Measurements from ENCODE around the gene TEAD2. TPM values are rescaled to one million over a fixed set of nuclear protein-coding genes. Genes with fewer than 3 reads are reported as not detected.

The TEAD2 gene
- total and polyA plus RNA-seq, 9 of the 15 experiments (the other 6 are each of a cell fraction or from before 2014, with no cell fraction given): 1.6 to 27.0 (median 13.9) TPM

DNA sequence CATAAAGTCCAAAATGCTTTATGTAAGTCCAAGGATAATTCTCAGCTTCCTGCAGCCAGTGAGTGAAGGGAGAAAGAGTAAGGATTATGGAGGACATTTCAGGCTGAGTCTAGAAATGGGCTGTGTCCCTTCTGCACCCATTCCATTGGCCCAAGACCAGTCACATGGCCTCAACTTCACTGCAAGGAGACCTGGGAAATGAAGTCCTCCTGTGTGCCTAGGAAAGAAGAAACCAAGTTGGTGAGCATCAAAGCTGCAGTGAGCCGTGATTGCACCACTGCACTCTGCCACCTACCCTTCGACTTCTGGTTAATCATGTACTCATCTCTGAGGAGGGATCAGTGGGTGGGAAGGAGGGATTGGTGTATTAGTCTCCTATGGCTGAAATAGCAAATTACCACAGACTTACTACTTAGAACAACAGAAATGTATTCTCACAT is 30.6 kb downstream of the TEAD2 start (continued):
- TF ChIP-seq, protein P1, sequence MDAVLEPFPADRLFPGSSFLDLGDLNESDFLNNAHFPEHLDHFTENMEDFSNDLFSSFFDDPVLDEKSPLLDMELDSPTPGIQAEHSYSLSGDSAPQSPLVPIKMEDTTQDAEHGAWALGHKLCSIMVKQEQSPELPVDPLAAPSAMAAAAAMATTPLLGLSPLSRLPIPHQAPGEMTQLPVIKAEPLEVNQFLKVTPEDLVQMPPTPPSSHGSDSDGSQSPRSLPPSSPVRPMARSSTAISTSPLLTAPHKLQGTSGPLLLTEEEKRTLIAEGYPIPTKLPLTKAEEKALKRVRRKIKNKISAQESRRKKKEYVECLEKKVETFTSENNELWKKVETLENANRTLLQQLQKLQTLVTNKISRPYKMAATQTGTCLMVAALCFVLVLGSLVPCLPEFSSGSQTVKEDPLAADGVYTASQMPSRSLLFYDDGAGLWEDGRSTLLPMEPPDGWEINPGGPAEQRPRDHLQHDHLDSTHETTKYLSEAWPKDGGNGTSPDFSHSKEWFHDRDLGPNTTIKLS (IDR thresholded peaks at IDR 0.05; ENCODE audit: borderline replicate concordance, low read depth): 0 out of 2 replicates have a peak, but pooled peaks have one; percentile 44
- no peak for TF ChIP-seq YBX1 (IDR thresholded peaks at IDR 0.05)
- TF ChIP-seq RCOR1 (IDR thresholded peaks at IDR 0.05; ENCODE audit: borderline replicate concordance in 1 of 2, low read depth in 2 of 2, low read length in 2 of 2): no peak
- no peak for TF ChIP-seq TFAM (CRISPR knock-in tag; conservative IDR thresholded peaks at IDR 0.05)
- no peak for TF ChIP-seq ZBTB8A (IDR thresholded peaks at IDR 0.05; ENCODE audit: partially characterized antibody)
- TF ChIP-seq ZNF165 (CRISPR knock-in tag; IDR thresholded peaks at IDR 0.05; ENCODE audit: borderline replicate concordance): no peak
- TF ChIP-seq CCAR2 (IDR thresholded peaks at IDR 0.05; ENCODE audit: low read depth, low read length): no peak
- no peak for TF ChIP-seq ZNF224 (CRISPR knock-in tag; IDR thresholded peaks at IDR 0.05)
- no peak for TF ChIP-seq ZNF586 (CRISPR knock-in tag; conservative IDR thresholded peaks at IDR 0.05)
- TF ChIP-seq JUND (IDR thresholded peaks at IDR 0.05; ENCODE audit: borderline replicate concordance, low read depth, low read length): no peak
- no peak for TF ChIP-seq JUND (tag; IDR thresholded peaks at IDR 0.05; ENCODE audit: borderline replicate concordance, low read depth, low read length)
- no peak for TF ChIP-seq C11orf30 (IDR thresholded peaks at IDR 0.05; ENCODE audit: low read depth)
- TF ChIP-seq ILF3 (IDR thresholded peaks at IDR 0.05; ENCODE audit: borderline replicate concordance): no peak
- TF ChIP-seq YY1 (IDR thresholded peaks at IDR 0.05; ENCODE audit: borderline replicate concordance in 1 of 3, control insufficient read depth in 1 of 3, extremely low read depth in 1 of 3, insufficient read depth in 3 of 3, insufficient read length in 1 of 3, insufficient replicate concordance in 2 of 3, low read depth in 1 of 3, low read length in 2 of 3): peak in 2 of 3 experiments; percentile 36 to 69
- TF ChIP-seq, protein P2, sequence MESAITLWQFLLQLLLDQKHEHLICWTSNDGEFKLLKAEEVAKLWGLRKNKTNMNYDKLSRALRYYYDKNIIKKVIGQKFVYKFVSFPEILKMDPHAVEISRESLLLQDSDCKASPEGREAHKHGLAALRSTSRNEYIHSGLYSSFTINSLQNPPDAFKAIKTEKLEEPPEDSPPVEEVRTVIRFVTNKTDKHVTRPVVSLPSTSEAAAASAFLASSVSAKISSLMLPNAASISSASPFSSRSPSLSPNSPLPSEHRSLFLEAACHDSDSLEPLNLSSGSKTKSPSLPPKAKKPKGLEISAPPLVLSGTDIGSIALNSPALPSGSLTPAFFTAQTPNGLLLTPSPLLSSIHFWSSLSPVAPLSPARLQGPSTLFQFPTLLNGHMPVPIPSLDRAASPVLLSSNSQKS (CRISPR knock-in tag; IDR thresholded peaks at IDR 0.05): no peak
- TF ChIP-seq, protein P3, sequence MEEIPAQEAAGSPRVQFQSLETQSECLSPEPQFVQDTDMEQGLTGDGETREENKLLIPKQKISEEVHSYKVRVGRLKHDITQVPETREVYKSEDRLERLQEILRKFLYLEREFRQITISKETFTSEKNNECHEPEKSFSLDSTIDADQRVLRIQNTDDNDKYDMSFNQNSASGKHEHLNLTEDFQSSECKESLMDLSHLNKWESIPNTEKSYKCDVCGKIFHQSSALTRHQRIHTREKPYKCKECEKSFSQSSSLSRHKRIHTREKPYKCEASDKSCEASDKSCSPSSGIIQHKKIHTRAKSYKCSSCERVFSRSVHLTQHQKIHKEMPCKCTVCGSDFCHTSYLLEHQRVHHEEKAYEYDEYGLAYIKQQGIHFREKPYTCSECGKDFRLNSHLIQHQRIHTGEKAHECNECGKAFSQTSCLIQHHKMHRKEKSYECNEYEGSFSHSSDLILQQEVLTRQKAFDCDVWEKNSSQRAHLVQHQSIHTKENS (CRISPR knock-in tag; IDR thresholded peaks at IDR 0.05): no peak
- TF ChIP-seq GTF2F1 (IDR thresholded peaks at IDR 0.05; ENCODE audit: low read depth, low read length): no peak
- TF ChIP-seq U2AF1 (optimal IDR thresholded peaks at IDR 0.05; ENCODE audit: low read depth, low read length): no peak
- TF ChIP-seq PYGO2 (tag; IDR thresholded peaks at IDR 0.05): no peak

All from K562 (cell line).